DOHH2 (cell line): ENCODE data around the gene AUTS2.

Experiments
- H3F3A ChIP-seq: fragments of 200-600 bp; sonication (generic), shearing (Covaris generic); 2 replicates; pipeline ENCODE4 v1.6.0; 2016; ENCODE audit warnings: antibody characterized with exemption, mild to moderate bottlenecking; ENCODE audit not compliant: control insufficient read depth, insufficient read depth
- H3K27ac ChIP-seq: fragments of 200-600 bp; sonication (generic); 2 replicates; pipeline ENCODE4 v1.5.1; 2014; ENCODE audit warnings: low read depth, mild to moderate bottlenecking, low read length, moderate library complexity
- H3K27me3 ChIP-seq: fragments of 200-600 bp; sonication (generic); 2 replicates; pipeline ENCODE4 v1.6.1; 2014; ENCODE audit warnings: mild to moderate bottlenecking, low read length, mixed read lengths; ENCODE audit not compliant: control insufficient read depth
- H3K36me3 ChIP-seq: fragments of 200-600 bp; sonication (generic); 2 replicates; pipeline ENCODE4 v1.6.1; 2014; ENCODE audit warnings: mild to moderate bottlenecking, low read length, moderate library complexity, mixed read lengths; ENCODE audit not compliant: control insufficient read depth
- H3K4me1 ChIP-seq: fragments of 200-600 bp; sonication (generic); 2 replicates; pipeline ENCODE4 v1.6.1; 2014; ENCODE audit warnings: mild to moderate bottlenecking, low read length, mixed read lengths; ENCODE audit not compliant: control insufficient read depth
- H3K4me2 ChIP-seq: fragments of 200-600 bp; sonication (generic); 2 replicates; pipeline ENCODE4 v1.6.0; 2014; ENCODE audit warnings: mild to moderate bottlenecking, low read length, moderate library complexity
- H3K4me3 ChIP-seq: fragments of 200-600 bp; sonication (generic); 2 replicates; pipeline ENCODE4 v1.5.1; 2014; ENCODE audit warnings: mild to moderate bottlenecking, low read length, mixed read lengths
- H3K79me2 ChIP-seq: fragments of 200-600 bp; sonication (generic); 2 replicates; pipeline ENCODE4 v1.6.1; 2014; ENCODE audit warnings: mild to moderate bottlenecking, low read length, mixed read lengths; ENCODE audit not compliant: control insufficient read depth
- H3K9me2 ChIP-seq: fragments of 200-600 bp; sonication (generic); replicated peaks from 2 replicates; pipeline ENCODE4 v1.6.1; 2014; ENCODE audit warnings: mild to moderate bottlenecking, low read length, mixed read lengths; ENCODE audit not compliant: control insufficient read depth
- H3K9me3 ChIP-seq: fragments of 200-600 bp; sonication (generic); 2 replicates; pipeline ENCODE4 v1.6.1; 2014; ENCODE audit warnings: antibody characterized with exemption, low read length, mixed read lengths; ENCODE audit not compliant: control insufficient read depth, insufficient read depth
- H4K20me1 ChIP-seq: fragments of 200-600 bp; sonication (generic); 2 replicates; pipeline ENCODE4 v1.6.0; 2014; ENCODE audit warnings: low read depth, mild to moderate bottlenecking, antibody characterized with exemption, low read length, moderate library complexity; ENCODE audit not compliant: control insufficient read depth, insufficient read depth
- EZH2phosphoT487 ChIP-seq: fragments of 200-600 bp; sonication (generic); IDR thresholded peaks from 2 replicates; pipeline ENCODE4 v1.6.1; 2017; ENCODE audit warnings: borderline replicate concordance, mild to moderate bottlenecking, antibody characterized with exemption, low read length, moderate library complexity, mixed read lengths
- TF ChIP-seq, protein P1 (sequence below): fragments of 200-600 bp; sonication (generic); IDR thresholded peaks from one replicate; pipeline ENCODE4 v1.5.1; 2014; ENCODE audit warnings: antibody characterized with exemption, mild to moderate bottlenecking, low read depth, low read length; ENCODE audit not compliant: poor library complexity, severe bottlenecking

The AUTS2 gene

GRCh38 chr7:70717553-70718329 lies 1119.5 kb downstream of the AUTS2 start:
- peaks cover 23% of the 10 kb centered on the region; the same call in 1 of the 2 replicates for H4K20me1 ChIP-seq
- no peak overlapping the region for H3K4me2 ChIP-seq

GRCh38 chr7:70719125-70719524 lies 1120.8 kb downstream of the AUTS2 start:
- Histone ChIP-seq H3K36me3 (peaks cover 3% of the 10 kb centered on the region), H3K9me3 (no peaks in the 10 kb centered on the region), H3K4me1 (peaks cover 32% of the 10 kb centered on the region), H3K27ac (no peak overlapping the region), H3K4me3 (no peak overlapping the region), H4K20me1 (peaks cover 28% of the 10 kb centered on the region; the same call in 1 of the 2 replicates), H3K27me3 (no peaks in the 10 kb centered on the region), H3F3A (no peaks in the 10 kb centered on the region), H3K79me2 (peaks cover 68% of the 10 kb centered on the region), H3K9me2 (no peaks in the 10 kb centered on the region), H3K4me2 (no peak overlapping the region)
- TF ChIP-seq, protein P1, sequence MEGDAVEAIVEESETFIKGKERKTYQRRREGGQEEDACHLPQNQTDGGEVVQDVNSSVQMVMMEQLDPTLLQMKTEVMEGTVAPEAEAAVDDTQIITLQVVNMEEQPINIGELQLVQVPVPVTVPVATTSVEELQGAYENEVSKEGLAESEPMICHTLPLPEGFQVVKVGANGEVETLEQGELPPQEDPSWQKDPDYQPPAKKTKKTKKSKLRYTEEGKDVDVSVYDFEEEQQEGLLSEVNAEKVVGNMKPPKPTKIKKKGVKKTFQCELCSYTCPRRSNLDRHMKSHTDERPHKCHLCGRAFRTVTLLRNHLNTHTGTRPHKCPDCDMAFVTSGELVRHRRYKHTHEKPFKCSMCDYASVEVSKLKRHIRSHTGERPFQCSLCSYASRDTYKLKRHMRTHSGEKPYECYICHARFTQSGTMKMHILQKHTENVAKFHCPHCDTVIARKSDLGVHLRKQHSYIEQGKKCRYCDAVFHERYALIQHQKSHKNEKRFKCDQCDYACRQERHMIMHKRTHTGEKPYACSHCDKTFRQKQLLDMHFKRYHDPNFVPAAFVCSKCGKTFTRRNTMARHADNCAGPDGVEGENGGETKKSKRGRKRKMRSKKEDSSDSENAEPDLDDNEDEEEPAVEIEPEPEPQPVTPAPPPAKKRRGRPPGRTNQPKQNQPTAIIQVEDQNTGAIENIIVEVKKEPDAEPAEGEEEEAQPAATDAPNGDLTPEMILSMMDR = no peak
- no peak for TF ChIP-seq EZH2phosphoT487

More at GRCh38 chr7:70717553-70718329, 1119.5 kb downstream of the AUTS2 start:
- H3K9me3 ChIP-seq = no peaks in the 10 kb centered on the region
- no peaks in the 10 kb centered on the region for H3K9me2 ChIP-seq
- H3K27me3 ChIP-seq = no peaks in the 10 kb centered on the region
- H3K4me1 ChIP-seq = peaks cover 23% of the 10 kb centered on the region
- H3K27ac ChIP-seq = no peak overlapping the region
- H3K79me2 ChIP-seq = peaks cover 59% of the 10 kb centered on the region
- H3K4me3 ChIP-seq = no peak overlapping the region
- no peak for TF ChIP-seq EZH2phosphoT487
- TF ChIP-seq, protein P1 = no peak
- H3K36me3 ChIP-seq = peaks cover 3% of the 10 kb centered on the region
- no peaks in the 10 kb centered on the region for H3F3A ChIP-seq

DNA sequence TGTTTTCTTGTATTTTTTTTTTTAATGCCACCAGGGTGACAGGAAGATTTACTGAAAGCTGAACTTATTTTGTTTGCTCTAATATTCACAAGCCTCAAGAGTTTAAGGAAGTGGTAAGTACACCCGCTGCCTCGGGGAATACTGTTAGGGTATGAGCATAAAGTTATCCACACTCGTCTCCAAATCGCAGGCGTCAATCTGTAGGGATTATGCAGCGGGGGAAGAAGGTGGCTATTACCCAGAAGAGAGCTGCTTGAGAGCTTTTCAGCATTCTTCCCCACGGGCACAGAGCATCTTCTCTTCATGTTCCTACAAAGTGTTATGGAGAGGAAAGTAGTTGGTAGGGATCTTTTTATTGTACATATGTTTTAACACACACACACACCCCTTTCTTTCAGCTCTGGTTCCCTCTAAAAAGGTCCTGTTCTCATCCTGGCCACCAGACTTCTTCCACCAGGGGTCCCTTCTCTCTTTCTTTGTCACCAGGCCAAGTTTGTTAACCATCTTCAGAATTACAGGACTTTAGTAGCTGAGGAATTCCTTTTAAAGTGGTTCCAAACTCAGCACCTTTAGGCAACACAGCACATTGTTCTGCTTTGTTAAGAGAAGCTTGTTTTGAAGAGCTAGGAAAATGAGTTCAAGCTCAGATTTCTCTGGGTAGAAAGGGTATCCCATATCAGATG lies 1122.1 kb downstream of the AUTS2 start:
- Histone ChIP-seq H3K79me2 (peaks cover 77% of the 10 kb centered on the region), H4K20me1 (peaks cover 28% of the 10 kb centered on the region)

More for the DNA sequence above, 1122.1 kb downstream of the AUTS2 start:
- TF ChIP-seq, protein P1 = no peak
- TF ChIP-seq EZH2phosphoT487 = no peak
- Histone ChIP-seq H3K27ac (no peak overlapping the region), H3K4me3 (no peak overlapping the region), H3F3A (no peaks in the 10 kb centered on the region), H3K9me2 (no peaks in the 10 kb centered on the region), H3K4me2 (no peak overlapping the region), H3K9me3 (no peaks in the 10 kb centered on the region), H3K27me3 (no peaks in the 10 kb centered on the region), H3K36me3 (peaks cover 3% of the 10 kb centered on the region), H3K4me1 (peaks cover 32% of the 10 kb centered on the region)
